HUES48 (cell line): ENCODE results near the gene SMAD4.
"Not testable (repeated sequence)": the region's sequence is repeated elsewhere in the genome, so short reads cannot be mapped to it uniquely, and the experiment has no call there.

ENCODE experiments used
- H3K27ac ChIP-seq: one replicate; pipeline ENCODE4 v1.7.0; 2013; ENCODE audit warnings: low read depth, low read length, inconsistent platforms
- H3K27me3 ChIP-seq: 2 replicates; pipeline ENCODE4 v1.6.1; 2013; ENCODE audit warnings: mild to moderate bottlenecking, low read length; ENCODE audit not compliant: control insufficient read depth, insufficient read depth
- H3K36me3 ChIP-seq: 2 replicates; pipeline ENCODE4 v1.6.1; 2013; ENCODE audit warnings: low read length; ENCODE audit not compliant: control insufficient read depth, insufficient read depth
- H3K4me1 ChIP-seq: 2 replicates; pipeline ENCODE4 v1.6.1; 2013; ENCODE audit warnings: mild to moderate bottlenecking, low read length; ENCODE audit not compliant: control insufficient read depth, insufficient read depth
- H3K4me3 ChIP-seq: 2 replicates; pipeline ENCODE4 v1.5.1; 2013; ENCODE audit warnings: mild to moderate bottlenecking, low read depth, low read length
- H3K9ac ChIP-seq: 2 replicates; pipeline ENCODE4 v1.6.1; 2013; ENCODE audit warnings: mild to moderate bottlenecking, low read depth, low read length, moderate library complexity
- H3K9me3 ChIP-seq: 2 replicates; pipeline ENCODE4 v1.6.1; 2013; ENCODE audit warnings: low read length; ENCODE audit not compliant: control insufficient read depth, insufficient read depth

Gene SMAD4

DNA sequence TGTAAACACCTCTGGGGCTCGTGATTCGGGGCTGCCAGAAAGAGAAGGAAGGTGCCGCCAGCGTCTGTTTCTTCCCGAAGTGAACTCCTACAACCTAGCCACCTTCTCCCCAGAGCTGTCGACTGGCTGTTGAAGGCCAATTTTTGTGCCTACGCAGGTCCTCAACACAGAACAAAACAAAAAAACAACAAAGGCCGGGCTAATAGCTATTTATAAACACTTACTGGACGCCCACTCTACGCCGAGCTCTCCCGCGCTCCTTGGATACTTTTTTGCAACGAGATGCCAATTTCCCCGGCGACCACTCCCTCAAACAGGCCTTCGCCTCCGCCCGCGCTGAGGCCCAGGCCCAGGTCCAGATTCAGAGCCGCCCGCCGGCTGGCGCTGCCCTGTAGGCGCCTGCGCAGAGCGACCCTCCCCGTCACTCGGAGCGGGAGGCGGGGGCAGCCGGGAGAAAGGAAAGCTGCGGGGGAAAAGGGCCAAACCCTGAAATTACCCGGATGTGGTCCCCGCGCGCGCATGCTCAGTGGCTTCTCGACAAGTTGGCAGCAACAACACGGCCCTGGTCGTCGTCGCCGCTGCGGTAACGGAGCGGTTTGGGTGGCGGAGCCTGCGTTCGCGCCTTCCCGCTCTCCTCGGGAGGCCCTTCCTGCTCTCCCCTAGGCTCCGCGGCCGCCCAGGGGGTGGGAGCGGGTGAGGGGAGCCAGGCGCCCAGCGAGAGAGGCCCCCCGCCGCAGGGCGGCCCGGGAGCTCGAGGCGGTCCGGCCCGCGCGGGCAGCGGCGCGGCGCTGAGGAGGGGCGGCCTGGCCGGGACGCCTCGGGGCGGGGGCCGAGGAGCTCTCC, at the start of gene SMAD4:
SMAD4 (plus strand) TSS at position 520 of the 843 bp plus-strand sequence. CDS start 16,834 bp downstream, outside the sequence.
- peak within 1 kb of the TSS; percentile 76 for H3K4me3 ChIP-seq
- H3K9ac ChIP-seq = peak within 1 kb of the TSS; percentile 86
- no peaks in the 10 kb centered on the region for H3K27me3 ChIP-seq
- H3K9me3 ChIP-seq = no peaks in the 10 kb centered on the region
- peak within 1 kb of the TSS; percentile 98 for H3K27ac ChIP-seq
- peaks cover 22% of the 10 kb centered on the region for H3K36me3 ChIP-seq
- peaks cover 41% of the 10 kb centered on the region for H3K4me1 ChIP-seq

DNA sequence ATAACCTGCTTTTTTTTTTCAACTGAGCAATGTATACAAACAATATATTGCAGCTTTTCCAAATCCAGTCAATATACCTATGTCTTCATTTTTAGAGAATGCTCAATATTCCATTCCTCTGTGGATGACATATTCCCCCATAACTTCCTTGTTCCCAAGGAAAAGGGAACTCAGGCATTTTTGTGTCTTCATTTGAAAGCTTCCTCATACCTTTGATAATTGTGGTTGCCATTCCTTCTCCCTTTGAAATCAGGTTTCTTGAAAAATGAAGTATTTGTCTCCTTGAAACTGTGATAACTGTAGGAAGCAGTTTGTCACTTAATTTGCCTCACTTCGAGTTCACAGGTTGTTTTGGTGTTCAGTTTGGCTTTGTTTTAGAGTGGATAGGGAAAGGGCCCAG, 48.6 kb upstream of the SMAD4 start:
- Histone ChIP-seq H3K4me1 (no peaks in the 10 kb centered on the region; the same call in 1 of the 2 replicates), H3K4me3 (no peak overlapping the region), H3K27me3 (no peaks in the 10 kb centered on the region), H3K9me3 (peaks cover 14% of the 10 kb centered on the region), H3K36me3 (peaks cover 6% of the 10 kb centered on the region; the same call in 1 of the 2 replicates), H3K27ac (no peak overlapping the region), H3K9ac (no peak overlapping the region)

DNA sequence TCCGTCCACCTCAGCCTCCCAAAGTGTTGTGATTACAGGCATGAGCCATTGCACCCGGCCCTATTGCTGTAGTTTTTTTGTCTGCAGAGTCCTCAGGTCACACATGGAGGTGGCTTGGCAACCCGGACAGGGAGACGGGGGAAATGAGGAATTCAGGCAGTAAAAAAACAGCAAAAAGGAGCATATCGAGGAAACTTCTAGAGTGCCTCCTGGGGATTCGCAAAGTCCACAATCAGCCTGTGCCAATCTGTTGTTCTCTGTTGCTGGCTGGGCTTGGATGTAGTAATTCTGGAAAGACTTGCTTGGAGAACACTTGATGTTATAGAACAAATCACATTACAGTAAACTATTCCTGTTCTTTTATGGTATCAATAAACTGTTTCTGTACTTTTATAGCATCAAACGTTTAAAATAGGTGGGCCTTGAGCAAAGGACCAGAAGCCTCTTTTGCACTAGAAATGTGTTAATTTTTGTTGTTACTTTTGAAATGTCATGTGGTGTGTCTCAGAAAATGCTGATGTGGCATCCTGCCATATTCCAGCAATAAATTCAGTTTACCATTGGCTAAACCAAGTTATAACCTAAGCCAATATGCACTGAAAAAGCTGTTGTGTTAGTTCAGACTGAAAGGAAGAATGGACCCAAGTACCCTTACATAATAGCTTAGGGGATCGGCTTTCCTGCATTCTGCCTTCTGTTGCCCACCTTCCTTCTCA, 47.8 kb upstream of the SMAD4 start:
- peaks cover 6% of the 10 kb centered on the region for H3K9me3 ChIP-seq
- no peak overlapping the region for H3K4me3 ChIP-seq
- H3K27ac ChIP-seq = no peak overlapping the region
- peaks cover 5% of the 10 kb centered on the region; the same call in 1 of the 2 replicates for H3K36me3 ChIP-seq
- no peaks in the 10 kb centered on the region for H3K27me3 ChIP-seq
- H3K9ac ChIP-seq = no peak overlapping the region
- H3K4me1 ChIP-seq = no peaks in the 10 kb centered on the region; the same call in 1 of the 2 replicates

DNA sequence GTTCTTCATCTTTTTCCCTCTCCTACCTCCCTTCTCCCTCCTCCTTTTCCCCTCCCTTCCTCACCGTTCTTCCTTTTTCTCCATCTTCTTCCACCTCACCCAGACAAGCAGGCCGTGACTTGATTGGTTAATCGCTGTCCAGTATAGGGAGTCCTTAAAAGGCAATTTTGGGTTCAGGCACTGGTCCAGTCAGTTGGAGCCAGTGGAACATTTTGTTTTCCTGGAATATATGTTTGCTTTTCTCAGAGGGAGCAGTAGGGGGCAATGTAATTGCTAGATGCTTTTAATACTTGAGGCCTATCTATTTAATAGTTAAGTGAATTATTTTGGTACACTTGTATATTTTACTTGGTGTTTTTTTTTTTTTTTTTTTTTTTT, 47.2 kb upstream of the SMAD4 start:
- Histone ChIP-seq H3K4me3 (no peak overlapping the region), H3K9ac (no peak overlapping the region), H3K27me3 (no peaks in the 10 kb centered on the region), H3K4me1 (no peaks in the 10 kb centered on the region; the same call in 1 of the 2 replicates), H3K27ac (no peak overlapping the region), H3K9me3 (peaks cover under 1% of the 10 kb centered on the region), H3K36me3 (peaks cover 3% of the 10 kb centered on the region; the same call in 1 of the 2 replicates)

DNA sequence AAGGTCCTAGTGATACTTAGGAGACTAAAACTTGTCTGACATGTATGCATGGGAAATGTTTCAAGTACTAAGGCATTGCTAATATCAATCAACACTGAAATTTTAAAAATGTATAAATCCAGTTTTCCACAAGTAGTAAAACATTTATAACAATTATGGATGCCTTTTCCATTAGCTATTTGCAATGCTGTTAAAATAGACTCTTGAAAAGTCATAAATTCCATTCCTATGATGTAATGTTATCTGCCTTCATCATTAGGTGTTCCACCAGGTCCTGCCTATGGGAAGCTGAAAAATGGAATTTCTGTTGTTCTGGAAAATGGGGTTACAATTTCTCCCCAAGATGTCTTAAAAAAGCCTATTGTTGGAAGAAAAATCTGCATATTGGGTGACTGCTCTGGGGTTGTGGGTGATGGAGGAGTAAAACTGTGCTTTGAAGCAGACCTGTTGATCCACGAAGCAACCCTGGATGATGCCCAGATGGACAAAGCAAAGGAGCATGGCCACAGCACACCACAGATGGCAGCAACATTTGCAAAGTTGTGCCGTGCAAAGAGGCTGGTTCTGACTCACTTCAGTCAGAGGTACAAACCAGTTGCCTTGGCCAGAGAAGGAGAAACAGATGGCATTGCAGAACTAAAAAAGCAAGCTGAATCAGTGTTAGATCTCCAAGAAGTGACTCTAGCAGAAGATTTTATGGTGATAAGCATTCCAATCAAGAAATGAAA, 43.5 kb upstream of the SMAD4 start:
- H3K27me3 ChIP-seq = no peaks in the 10 kb centered on the region
- no peak overlapping the region for H3K4me3 ChIP-seq
- H3K9me3 ChIP-seq = no peaks in the 10 kb centered on the region
- H3K9ac ChIP-seq = no peak overlapping the region
- peaks cover 3% of the 10 kb centered on the region; the same call in 1 of the 2 replicates for H3K4me1 ChIP-seq
- H3K27ac ChIP-seq = no peak overlapping the region
- no peaks in the 10 kb centered on the region for H3K36me3 ChIP-seq

DNA sequence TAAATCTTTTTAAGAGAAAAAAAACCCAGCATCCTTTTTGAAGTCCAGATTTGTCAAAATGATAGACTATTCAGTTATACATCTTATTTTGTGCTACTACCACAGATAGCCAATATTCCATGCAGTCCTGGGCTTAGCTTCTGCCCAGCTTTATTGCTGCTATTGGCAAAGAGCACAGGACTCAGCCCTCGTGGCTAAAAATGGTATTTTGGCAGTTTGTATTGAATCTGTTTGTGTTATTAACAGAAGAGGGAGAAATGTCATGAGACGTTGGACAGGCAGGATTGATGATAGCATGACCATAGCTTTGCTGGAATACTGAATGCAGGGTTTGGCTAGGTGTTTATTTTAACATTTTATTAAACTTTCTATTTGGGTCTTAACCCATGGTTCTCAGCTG, 42.8 kb upstream of the SMAD4 start:
- Histone ChIP-seq H3K4me1 (peaks cover 10% of the 10 kb centered on the region), H3K4me3 (no peak overlapping the region), H3K27ac (no peak overlapping the region), H3K9me3 (no peaks in the 10 kb centered on the region), H3K9ac (no peak overlapping the region), H3K27me3 (no peaks in the 10 kb centered on the region), H3K36me3 (no peaks in the 10 kb centered on the region)

DNA sequence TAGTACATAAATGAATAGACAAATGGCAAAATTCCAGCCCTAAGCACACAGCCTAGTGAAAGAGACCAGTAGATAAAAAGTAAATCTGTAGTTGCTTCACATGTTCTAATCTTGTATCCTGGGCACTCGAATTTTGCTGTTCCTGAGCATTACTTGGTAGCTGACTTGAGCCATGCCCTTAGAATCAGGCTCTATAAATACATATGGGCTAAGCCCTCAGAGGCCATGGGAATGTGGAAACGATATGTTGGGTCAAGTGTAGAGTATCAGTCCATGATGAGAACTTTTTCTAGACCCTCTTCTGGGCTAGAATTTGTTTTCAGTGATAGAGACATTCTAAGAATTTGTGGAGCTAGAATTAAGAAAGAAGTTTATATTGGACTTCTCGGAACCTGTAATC, 40.3 kb upstream of the SMAD4 start:
- H3K27me3 ChIP-seq = no peaks in the 10 kb centered on the region
- H3K36me3 ChIP-seq = no peaks in the 10 kb centered on the region
- H3K9ac ChIP-seq = no peak overlapping the region
- no peak overlapping the region for H3K27ac ChIP-seq
- peaks cover 12% of the 10 kb centered on the region for H3K4me1 ChIP-seq
- no peak overlapping the region for H3K4me3 ChIP-seq
- no peaks in the 10 kb centered on the region for H3K9me3 ChIP-seq

DNA sequence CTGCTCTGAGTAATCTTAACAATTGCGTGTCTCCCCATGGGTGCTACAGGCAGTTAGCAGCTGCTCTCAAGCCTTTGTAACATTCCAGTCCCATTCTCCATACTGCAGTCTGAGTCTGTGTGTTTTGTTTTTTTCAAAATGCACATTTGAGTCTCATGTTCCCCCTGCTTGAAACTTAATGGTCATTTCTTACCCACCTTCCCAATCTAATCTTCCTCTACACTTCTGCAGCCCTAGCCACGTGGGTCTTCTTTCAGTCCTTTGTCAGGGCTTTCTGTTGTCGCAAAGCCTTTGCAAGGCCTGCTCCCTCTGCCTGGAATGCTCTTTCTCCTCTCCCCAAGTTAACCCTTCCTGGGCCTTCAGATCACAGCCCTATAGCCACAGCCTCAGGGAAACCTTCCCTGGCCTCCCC, 37.7 kb upstream of the SMAD4 start:
- Histone ChIP-seq H3K4me1 (peaks cover 12% of the 10 kb centered on the region), H3K36me3 (no peaks in the 10 kb centered on the region), H3K27me3 (no peaks in the 10 kb centered on the region), H3K9ac (peak overlapping the region; percentile 81), H3K27ac (peak overlapping the region; percentile 77), H3K9me3 (no peaks in the 10 kb centered on the region), H3K4me3 (no peak overlapping the region)

DNA sequence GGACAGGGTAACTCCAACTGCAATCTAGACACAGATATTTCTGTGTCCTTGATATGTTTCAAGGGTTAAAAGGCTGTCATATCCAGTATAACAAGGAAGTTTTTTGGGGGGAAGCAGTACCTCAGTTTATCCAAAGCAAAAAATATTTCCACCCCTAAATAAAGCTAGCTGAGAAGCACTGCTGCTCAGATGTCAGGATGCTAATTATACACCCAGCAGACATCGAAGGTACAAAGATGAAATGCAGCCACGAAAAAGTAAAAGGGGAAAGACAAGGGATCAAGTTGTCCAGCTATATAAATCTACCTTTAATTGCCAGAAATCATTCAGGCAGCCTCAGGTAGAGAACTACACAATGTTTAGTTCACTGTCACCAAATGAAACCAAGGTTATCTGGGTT, 36.0 kb upstream of the SMAD4 start:
- Histone ChIP-seq H3K4me3 (no peak overlapping the region), H3K4me1 (peaks cover 12% of the 10 kb centered on the region), H3K9ac (no peak overlapping the region), H3K27me3 (no peaks in the 10 kb centered on the region), H3K27ac (no peak overlapping the region), H3K9me3 (no peaks in the 10 kb centered on the region), H3K36me3 (no peaks in the 10 kb centered on the region)

DNA sequence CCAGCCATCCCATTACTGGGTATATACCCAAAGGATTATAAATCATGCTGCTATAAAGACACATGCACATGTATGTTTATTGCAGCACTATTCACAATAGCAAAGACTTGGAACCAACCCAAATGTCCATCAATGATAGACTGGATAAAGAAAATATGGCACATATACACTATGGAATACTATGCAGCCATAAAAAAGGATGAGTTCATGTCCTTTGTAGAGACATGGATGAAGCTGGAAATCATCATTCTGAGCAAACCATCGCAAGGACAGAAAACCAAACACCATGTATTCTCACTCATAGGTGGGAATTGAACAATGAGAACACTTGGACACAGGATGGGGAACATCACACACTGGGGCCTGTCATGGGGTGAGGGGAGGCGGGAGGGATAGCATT, 26.8 kb upstream of the SMAD4 start:
- H3K27me3 ChIP-seq, H3K4me3 ChIP-seq, H3K9me3 ChIP-seq, H3K36me3 ChIP-seq, H3K27ac ChIP-seq, H3K4me1 ChIP-seq, H3K9ac ChIP-seq: not testable (repeated sequence)
